ENCODE measurements around the gene ORM1.

Gene ORM1

DNA sequence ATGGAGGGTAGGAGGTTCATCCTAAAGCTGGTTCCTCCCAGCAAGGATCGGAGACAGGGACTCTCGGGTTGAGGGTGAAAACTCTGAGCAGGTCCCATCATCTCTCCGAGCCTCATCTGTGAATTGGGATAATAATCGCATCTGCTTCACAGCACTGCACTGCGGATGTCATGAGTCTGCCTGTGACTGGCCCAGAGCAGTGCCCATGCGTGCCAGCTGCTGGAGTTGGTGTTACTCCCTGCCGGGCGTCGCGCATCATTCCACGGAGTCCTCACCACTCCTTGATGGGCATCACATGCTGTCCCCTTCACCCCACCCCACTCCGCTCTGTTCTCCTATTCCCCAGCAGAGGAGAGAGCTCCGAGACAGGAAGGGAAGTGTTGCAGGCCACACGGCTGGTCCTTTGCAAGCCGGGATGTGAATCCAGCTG is 35.1 kb upstream of the ORM1 start:
- peak; percentile 15 for DNase-seq

- DNase-seq: peak; percentile 15
These were observed 34.5 kb upstream of the ORM1 start for GRCh38 chr9:114288193-114289091.

GRCh38 chr9:114289106-114289505 is 33.8 kb upstream of the ORM1 start:
- DNase-seq: no peak

GRCh38 chr9:114289571-114290481 is 33.1 kb upstream of the ORM1 start:
- DNase-seq: no peak

DNA sequence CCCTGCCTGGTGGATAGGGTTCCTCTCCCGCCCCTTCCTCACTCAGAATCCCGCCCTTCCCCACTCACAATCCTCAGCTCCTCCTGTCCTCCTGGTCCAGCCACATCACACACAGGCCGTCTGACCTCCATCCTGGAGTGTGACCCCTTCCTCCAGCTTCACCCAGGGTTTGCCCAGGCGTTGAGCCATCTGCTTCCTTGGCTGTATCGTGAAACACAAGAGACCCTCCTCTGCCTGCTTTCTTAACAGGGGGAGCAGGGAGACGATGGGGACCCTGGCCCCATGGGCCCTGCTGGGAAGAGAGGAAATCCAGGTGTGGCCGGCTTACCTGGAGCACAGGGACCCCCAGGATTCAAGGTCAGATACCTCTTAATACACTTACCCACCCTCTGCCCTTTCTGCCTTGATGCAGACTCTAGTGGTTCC is 32.3 kb upstream of the ORM1 start:
- DNase-seq: peak; percentile 13

- DNase-seq: peak; percentile 52
These were observed 31.8 kb upstream of the ORM1 start for GRCh38 chr9:114291064-114291474.

GRCh38 chr9:114291886-114292590 is 30.9 kb upstream of the ORM1 start:
- no peak for DNase-seq

GRCh38 chr9:114294664-114295063 is 28.2 kb upstream of the ORM1 start:
- DNase-seq: no peak

DNA sequence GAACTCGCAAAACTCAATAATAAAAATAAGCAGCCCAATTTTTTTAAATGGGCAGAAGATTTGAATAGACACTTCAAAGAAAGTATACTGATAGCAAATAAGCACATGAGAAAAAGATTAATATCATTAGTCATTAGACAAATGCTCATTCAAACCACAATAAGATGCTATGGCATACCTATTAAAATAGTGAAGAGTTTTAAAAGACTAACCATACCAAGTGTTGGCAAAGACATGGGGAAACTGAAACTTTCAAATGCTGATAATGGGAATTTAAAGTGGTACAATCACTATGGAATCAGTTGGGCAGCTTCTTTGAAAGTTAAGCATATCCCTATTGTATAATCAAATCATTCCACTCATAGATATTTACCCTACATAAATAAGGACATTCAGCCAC is 26.6 kb upstream of the ORM1 start:
- DNase-seq: no peak

DNA sequence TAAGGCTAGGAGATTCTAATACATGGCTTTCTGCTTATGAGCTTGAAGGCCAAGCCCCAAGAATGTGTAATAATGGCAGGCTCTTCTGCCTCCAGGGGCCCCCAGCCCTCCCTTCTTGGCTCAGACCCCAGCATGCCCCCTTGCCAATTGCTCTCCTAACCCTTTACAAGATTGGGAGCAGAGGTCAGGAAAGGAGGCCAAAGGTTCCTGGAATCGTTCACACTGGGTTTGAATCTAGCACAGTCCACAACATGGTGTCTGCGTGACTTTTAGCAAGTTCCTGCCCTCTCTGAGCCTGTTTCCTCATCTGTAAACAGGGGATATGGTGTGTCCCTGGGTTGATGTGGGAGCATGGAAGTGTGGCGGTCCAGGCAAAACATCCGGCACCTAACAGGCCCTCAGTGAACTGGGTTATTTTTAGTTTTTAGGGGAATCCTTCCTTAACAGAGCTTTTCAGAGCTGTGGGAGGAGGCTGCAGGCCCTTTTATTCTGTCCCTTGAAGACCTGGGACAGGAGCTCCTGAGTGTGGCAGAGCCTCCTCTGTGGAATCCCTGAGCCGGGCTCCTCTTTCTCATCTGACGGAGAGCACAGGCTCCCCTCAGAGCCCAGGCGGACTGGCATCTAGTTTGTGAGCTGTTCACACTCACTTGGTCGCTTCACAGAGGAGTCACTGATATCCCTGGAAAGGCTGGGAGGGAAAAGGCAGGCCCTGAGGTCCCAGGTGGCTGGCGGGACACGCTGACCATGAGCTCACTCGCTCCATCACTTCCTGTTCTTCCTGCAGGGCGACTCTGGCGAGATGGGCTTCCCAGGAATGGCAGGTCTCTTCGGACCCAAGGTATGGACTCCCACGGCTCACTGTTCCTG is 23.4 kb upstream of the ORM1 start:
- DNase-seq: no peak

DNA sequence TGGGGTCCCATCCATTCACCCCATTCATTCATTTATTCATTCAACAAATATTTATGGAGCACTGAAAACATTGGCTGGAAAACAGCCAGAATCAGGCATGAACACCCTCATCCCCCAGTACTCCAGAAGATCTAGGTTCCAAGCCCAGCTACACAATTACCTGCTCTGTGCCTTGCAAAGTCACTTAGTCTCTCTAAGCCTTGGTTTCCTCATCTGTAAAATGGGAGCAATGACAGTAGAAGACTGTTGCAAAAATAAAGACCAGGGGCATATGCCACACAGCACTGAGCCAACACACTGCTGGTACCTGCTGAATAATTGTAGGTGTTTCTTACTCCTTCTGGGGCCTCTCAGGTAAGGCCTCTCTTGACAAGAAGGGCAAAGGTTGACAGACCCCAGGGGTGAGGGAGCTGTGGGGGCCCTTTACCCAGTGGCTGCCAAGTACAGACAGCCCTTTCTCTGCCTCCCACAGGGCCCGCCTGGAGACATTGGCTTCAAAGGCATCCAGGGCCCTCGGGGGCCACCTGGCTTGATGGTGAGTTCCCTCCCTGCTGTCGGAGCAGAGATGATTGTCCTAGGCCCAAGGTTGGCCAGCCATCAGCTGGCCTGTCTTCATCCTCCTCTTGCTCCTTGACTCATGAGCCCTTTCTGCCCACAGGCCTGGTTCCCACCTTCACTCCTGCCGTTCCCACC is 22.6 kb upstream of the ORM1 start:
- DNase-seq: no peak

DNA sequence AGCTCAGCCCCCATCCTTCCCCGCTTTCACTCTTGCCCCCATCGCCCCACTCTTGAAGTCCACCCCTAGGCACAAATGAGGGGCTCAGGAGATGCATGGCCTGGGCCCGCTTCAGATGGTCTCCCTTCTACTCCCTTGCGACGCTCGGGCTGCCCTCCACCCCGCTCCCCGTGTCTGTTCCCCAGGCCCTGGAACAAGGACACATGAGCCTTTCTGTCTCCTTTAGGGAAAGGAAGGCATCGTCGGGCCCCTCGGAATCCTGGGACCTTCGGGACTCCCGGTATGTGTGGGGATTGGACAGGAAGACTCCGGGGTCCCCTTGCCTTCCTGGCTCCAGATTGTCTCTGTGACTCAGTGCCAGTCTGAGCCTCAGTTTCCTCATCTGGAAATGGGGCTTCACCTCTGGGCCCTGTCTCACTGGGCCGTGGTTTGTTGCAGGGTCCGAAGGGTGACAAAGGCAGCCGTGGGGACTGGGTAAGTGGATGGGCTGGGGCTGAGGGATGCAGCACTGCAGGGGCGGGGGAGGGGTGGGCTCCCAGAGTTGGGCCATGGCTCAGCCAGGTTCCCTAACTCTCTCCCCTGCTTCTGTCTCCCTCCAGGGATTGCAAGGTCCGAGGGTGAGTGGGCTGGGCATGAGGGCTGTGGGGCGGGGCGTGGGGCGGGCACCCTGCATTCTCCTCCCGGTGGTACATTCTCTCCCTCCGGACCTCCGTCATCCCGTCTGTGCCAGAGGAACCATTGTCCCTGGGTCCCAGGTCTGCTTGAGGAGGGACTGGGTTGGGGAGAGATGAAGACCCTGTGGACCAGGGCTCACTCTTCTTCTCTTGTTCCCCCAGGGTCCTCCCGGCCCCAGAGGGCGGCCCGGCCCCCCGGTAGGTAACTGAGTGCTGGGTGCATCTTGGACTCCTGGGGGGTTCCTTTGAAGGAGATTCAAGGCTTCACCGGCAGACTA is 21.8 kb upstream of the ORM1 start:
- no peak for DNase-seq

DNA sequence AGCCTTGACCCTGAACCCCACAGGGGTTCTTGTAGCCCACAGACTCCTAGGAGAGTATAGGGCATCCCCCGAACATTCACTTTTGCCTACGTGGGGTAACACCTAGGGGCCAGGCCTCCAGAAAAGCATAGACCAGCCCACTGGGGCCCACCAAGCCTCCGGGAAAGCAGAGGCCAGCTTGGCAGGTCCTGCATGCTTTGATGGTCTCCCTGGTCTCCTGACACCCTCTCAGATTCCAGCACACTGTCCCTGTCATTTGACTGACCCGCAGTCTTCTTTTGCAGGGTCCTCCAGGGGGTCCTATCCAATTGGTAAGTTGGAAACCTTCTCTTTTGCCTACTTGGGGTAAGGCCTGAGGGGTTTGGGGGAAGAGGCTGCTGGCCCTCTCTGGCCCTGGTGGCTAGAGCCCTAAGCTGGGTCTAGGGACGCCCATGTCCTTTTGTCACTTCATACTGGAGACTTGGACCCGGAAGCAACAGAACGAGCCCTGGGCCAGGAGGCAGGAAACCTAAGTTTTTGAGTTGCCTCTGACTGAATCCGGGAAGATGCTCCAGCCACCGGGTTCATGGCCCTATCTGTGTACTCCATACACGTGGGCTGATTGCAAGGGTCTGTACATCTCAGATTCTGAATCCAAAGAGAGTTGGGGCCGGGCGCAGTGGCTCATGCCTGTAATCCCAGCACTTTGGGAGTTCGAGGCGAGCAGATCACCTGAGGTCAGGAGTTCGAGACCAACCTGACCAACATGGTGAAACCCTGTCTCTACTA is 20.9 kb upstream of the ORM1 start:
- no peak for DNase-seq

GRCh38 chr9:114302727-114303126 is 20.2 kb upstream of the ORM1 start:
- no peak for DNase-seq

DNA sequence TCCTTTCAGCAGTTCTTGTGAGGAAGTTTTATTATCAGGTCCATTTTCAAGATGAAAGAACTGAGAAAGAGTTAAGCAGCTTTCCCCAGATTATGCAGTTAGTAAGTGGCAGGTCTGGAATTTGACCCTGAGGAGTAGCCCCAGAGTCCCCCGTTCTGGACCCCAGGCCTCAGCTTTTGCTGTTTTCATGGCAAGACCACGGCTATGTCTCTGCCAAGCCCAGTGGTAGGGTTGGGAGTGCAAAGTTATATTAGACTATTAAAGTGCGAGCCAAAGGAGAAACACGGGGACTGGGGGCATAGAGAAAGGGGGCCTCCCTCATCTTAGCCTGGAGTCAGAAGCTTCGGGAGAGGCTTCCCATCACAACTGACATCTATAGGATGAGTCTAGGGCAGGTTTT is 19.3 kb upstream of the ORM1 start:
- no peak for DNase-seq

GRCh38 chr9:114303977-114304376 is 18.9 kb upstream of the ORM1 start:
- DNase-seq: no peak

DNA sequence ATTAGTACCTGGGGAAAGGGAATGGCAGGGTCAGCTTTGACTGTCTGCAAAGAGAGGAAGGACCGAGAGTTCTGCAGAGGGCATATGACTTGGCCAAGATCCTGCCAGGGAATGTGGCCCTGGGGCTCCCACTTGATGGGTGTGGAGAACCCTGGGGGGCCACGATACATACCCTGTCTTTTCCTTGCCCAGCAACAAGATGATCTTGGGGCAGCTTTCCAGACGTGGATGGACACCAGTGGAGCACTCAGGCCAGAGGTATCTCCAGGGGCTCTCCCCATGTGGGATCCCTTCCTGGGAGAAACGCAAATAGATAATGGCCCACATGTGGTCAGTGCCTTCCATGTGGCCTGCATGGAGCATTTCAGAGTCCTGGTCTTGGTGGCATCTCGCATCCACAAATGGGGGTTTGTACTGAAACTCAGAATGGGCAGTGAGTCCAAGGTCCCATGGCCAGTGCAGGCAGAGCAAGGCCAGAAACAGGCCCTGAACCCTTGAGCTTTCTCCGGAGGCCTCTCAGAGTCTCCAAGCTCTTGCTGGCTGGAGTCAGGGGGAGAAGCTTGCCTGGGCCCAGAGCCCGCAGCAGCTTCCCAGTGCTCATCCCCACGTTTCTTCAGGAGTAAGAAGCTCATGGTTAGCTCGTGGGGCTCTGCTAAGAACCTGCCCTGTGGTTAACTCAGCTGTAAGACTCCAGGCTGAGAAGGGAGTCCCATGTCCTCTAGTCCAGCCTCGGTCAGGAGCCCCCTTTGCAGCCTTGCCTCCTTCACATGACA is 18.3 kb upstream of the ORM1 start:
- DNase-seq: no peak

GRCh38 chr9:114307899-114308267 is 15.0 kb upstream of the ORM1 start:
- DNase-seq: no peak

Data from CD4-positive, alpha-beta T cell treated with Interleukin-15 for 1 hour (primary cell).